Stimulated activated CD8-positive, alpha-beta memory T cell treated with anti-CD3 and anti-CD28 coated beads, Interleukin-4, amount 100 ng/mL, for 4 hours (primary cell): ENCODE results near the gene RPLP1.
"Not testable (repeated sequence)": the region's sequence is repeated elsewhere in the genome, so short reads cannot be mapped to it uniquely, and the experiment has no call there.

Source experiments
- DNase-seq, 2 donors: peaks; one replicate each; pipeline ENCODE4 v3.0.0-alpha.2; 2020; ENCODE audit warnings: low read depth in 2 of 2, low spot score in 1 of 2

The RPLP1 gene

DNA sequence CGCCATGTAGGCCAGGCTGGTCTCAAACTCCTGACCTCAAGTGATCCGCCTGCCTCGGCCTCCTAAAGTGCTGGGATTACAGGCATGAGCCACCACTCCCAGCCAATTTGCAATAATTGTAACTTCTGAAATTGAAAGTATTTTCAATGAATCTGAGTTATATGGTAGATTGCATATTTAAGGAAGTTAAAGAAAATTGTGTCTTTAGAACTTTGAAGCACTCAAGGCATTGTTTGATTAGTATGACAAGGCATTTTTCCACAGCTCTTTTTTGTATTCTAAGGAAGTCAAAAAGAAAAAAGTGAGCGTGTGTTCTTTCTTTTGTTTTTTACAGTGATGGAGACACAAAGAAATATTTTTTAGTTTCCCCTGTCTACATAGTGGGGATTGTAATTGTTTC is 15.7 kb upstream of the RPLP1 start:
- DNase-seq: no peak

DNA sequence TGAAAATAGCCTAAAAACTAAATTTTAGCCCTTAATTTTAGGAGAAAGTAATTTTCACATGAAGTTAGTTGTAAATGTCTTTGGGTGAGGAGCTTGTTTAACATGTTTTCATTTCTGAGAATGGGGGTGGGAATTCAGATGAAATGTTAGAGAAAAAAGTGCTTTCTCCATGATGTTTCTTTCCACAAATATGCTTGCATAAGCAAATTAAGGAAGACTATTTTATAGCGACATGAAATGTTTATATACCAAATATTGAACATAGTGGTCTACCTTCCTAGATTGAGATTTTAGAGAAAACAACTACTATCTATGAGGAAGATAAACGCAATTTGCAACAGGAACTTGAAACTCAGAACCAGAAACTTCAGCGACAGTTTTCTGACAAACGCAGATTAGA is 13.0 kb upstream of the RPLP1 start:
- no peak for DNase-seq

DNA sequence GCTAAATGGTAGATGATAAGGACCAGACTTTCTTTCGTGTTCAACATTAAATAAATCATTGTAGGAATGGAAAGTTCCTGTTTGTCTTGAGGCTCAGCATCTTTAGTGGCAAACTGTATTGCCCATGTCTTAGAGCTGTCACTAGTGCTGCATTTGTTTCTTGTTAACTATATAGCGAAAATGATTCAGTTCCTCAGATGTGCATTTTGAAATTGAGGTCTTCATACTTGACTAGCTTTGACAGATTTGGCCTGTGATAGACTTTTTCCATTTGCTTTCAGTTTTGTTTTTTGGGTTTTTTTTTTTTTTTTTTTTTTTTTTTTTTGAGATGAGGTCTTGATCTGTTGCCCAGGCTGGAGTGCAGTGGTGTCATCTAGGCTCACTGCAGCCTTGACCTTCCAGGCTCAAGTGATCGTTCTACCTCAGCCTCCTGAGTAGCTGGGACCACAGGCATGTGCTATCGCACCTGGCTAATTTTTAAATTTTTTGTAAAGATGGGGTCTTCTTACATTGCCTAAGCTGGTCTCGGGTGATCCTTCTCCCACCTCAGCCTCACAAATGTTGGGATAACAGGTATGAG is 9.5 kb upstream of the RPLP1 start:
- no peak for DNase-seq

DNA sequence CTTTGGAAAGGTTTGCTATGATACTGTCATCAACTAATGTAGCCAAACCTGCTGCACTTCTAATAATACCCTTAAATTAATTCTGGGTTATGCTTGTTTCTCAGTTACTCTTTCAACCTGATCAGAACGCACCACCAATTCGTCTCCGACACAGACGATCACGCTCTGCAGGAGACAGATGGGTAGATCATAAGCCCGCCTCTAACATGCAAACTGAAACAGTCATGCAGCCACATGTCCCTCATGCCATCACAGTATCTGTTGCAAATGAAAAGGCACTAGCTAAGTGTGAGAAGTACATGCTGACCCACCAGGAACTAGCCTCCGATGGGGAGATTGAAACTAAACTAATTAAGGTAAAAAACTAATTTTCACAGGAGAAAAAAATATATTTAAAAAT is 7.9 kb upstream of the RPLP1 start:
- no peak for DNase-seq

DNA sequence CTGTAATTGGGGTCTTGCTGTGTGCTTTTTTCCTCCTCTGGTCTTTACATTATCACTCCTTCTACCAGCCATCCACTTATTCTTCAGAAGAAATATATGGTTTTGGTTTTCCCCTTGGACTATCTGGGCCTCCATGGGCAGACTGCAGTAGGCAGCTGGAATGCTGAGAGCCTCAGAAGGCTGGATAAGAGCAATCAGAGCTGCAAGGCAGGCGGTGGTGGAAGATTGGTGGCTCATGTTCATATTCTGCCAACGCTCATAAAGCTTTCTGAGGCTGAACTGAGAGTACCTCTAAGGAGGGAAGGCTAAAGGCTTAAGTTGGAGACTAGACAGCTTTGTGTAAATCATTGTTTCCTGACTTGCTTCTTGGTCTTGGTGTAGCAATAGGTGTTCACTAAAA is 5.7 kb upstream of the RPLP1 start:
- DNase-seq: no peak

DNA sequence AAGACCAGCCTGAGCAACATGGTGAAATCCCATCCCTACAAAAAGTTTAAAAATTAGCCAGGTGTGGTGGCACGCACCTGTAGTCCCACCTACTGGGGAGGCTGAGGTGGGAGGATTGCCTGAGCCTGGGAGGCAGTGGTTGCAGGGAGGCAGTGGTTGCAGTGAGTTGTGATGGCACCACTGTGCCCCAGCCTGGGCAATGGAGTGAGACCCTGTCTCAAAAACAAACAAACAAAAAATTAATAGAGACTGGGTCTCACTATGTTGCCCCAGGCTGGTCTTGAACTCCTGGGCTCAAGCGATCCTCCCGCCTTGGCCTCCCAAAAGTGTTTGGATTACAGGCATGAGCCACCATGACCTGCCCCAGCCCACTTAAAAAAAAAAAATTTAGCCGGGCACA is 2.4 kb upstream of the RPLP1 start:
- not testable (repeated sequence) for DNase-seq

DNA sequence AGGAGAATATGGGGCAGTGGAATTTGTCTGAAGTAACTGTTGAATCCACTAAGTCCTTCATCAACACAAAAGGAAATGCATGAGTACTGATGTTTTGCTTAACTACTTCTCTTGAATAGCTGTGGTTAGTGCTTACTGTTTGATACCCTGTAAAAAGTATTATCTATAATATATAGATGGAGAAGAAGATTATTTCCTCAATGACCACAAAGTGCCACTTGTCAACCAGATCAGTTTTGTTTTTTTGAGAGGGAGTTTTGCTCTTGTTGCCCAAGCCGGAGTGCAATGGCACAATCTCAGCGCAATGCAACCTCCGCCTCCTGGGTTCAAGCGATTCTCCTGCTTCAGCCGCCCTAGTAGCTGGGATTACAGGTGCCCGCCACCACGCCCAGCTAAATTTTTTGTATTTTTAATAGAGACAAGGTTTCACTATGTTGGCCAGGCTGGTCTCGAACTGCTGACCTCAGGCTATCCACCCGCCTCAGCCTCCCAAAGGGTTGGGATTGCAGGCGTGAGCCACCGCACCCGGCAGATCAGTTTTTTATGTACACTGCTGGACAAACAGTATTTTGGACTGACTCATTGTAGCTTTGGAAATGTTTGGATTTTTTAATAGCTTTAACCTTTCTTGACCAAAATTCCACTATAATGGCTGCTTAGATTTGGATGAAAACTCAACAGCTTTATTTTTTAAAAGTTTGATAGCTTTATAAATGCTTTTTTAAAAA is 1.5 kb upstream of the RPLP1 start:
- DNase-seq: no peak

DNA sequence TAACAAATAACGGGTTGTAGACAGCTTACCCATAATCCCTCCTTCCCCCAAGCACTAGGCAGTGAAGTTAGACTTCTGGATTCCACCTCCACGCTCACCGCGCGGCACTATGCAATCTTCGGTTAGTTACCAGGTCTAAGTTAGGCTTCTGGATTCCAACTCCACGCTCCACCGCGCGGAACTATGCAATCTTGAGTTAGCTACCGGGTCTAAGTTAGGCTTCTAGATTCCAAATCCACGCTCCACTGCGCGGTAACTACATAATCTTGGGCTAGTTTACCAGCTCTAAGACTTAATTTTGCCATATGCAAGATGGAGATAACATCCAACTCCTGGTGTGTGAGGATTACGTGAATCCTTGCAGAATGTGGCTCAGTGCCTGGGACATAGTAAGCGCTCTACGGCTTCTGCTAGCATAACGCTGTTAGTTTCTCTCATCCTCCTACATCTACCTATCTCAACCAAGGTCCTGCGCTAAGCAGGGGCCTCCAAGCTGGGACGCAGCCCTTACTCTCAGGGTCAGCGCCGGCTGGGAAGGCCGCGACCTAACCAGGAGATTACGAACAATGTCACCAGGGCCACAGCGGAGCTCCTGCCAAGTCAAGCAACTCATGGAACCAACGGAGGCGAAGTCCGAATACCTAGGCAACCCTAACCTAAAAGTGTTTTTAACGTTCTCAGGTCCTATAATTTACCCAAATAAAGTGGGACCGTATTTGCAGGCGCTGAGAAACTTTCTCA is 497 bp upstream of the RPLP1 start:
- no peak for DNase-seq

DNA sequence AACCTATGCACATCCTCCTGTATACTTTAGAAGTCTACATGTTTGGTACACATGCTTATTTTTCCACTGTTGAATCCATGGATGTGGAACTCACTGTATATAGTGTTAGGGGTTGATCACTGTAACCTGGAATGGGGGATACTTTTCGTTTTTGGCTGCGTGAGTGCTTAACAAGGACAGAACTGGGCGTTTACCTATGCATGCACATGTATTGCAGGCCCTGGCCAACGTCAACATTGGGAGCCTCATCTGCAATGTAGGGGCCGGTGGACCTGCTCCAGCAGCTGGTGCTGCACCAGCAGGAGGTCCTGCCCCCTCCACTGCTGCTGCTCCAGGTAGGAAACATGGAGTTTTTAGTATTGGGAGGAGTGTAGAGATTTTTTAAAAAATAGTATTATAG is 2.3 kb downstream of the RPLP1 start:
- DNase-seq: no peak

DNA sequence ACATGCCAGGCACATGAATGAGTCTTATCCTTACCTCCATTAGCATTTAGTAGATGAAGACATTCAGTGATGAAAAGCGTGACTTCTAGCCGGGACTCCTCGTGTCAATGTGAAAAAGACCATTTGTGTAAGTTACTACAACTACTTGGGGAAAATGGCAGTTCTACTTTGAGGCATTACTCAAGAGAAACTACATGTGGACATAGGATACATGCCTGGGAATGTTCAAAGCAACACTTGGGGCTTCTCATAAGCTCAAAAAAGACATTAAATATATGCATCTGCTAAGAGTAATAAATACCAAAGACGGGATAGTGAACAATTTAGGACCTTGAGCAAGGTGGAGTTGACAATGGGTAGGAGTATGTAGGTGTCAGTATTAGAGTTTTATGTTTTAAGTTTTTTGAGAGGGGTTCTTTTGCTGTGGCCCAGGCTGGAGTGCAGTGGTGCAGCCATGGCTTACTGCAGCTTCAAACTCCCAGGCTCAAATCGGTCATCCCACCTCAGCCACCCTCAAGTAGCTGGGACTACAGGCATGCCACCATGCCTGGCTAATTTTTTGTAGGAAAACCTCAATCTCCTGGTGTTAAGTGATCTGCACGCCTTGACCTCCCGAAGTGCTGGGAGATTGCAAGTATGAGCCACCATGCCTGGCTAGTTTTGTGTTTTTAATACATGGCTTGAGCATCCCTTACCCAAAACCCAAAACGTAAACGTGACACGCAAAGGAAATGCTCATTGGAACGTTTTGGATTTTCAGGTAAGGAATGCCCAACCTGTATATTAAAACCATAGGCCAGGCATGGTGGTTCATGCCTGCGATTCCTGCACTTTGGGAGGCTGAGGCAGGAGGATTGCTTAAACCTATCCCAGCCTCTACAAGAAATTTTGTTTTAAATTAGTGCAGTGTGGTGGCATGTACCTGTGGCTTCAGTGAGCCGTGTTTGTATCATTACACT is 3.9 kb downstream of the RPLP1 start:
- DNase-seq: no peak

DNA sequence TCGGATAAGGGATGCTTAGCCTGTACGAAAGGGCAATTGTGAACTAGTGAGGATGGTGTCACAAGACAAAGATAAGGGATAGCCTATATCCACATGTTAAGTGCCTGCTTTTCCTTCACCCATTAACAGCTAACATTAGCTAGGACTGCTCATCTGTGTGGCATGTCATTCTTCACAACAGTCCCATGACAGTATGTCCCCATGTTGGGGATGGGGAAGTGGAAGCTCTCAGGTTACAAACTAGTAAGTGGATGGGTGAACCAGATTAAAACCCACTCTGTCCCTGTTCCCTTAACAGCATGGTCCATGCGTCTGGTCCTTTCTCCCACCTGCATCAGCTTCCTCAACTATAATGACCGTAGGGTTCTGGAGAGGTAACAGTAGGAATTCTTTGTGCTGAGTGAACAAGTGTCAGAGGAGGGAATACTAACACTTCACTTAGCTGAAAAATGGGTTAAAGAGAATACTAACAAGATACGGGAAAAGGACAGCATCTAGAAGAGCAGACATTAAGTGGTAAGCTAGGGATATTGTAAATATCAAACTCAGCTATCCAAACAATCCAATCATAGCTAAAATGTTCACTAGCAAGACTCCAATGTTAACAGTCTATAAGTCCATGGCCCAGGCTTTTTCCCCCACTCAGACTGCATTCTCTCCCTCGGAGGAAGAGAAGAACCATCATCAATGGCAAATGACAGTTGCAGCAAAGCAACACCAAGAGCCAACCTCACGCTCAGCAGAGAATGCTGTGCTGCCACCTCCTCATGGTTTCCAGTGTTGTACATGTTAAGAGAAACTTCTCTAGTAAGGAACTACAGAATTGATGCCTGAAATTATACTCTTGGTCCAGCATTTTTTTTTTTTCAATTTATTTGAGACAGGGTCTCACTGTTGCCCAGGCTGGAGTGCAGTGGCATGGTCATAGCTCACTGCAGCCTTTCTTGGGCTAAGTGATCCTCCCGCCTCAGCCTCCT is 5.0 kb downstream of the RPLP1 start:
- no peak for DNase-seq

DNA sequence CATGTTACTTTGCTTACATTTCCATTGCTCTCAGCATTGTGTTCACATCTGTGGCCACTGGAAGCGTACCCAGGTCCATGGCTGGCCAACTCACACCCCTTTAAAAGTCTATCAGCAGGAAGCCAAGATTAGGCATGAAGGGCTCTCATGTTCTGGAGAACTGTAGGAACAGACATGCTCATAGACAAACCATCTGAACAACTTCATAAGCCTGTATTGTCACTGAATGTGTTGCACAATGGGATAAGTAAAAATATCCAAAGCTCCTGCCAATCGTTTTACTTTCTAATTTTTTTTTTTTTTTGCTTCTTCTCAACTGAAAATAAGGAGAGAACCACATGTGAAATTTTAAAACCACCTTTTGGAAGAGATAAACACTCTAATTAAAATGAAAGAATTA is 6.4 kb downstream of the RPLP1 start:
- no peak for DNase-seq

DNA sequence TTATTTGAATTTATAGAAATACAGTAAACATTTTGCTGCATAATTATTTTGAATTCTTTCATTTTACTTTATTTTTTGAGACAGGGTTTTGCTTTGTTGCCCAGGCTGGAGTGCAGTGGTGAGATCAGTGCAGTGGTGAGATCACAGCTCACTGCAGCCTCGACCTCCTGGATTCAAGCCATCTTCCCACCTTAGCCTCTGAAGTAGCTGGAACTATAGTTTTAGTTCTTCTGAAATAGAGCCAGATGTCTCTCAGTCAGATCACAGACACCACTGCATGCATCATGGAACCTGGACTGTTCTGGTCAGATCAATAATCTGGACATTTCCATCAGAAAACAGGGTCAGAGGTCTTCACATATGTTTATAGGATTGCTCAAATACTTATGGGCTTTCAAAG is 7.9 kb downstream of the RPLP1 start:
- no peak for DNase-seq

DNA sequence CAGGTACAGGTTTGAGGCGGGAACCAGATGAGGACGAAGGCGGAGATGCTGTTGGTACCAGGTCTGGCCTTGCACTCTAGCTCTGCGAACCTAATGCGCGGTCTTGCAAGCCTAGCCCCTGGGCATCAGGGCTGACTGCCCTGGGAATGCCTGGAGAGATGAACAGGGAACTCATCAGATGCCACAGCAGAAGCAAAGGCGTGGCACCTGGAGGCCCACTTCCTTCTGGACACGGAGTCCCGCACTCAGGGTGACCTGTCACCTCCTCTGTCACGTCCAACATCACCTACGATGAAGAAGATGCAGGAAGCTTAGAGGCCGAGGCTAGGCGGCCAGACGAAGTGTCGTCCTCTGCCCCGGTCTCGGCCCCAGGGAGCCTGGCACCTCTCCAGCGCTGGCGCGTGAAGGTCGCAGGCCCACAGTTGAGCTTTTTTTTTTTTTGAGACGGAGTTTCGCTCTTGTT is 9.4 kb downstream of the RPLP1 start:
- DNase-seq: no peak

DNA sequence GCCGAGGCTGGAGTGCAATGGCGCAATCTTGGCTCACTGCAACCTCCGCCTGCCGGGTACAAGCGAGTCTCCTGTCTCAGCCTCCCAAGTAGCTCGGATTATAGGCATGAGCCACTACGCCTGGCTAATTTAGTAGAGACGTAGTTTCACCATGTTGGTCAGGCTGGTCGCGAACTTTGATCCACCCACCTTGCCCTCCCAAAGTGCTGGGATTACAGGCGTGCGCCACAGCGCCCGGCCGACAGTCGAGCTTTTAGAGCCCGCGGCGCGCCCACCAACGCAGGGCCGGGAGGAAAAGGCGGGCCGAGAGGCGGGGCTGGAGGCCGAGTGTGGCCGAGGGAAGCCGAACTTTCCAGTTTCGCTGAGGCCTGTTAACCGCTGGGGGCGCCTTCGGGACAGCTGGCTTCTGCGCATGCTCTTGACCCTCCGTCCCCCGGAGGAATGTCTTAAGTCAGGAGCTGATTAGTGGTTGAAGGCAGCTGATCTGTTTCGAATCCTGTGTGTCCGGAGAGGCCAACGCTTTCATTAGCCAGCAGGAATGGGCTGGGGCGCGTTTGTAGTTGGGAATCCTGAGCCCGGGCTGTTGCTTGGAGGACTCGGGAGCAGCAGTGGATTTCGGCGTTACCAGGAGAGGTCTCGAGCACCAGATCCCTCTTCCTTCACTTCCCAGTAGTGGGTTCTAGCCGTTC is 10.0 kb downstream of the RPLP1 start:
- DNase-seq: peak; percentile 84 to 87

DNA sequence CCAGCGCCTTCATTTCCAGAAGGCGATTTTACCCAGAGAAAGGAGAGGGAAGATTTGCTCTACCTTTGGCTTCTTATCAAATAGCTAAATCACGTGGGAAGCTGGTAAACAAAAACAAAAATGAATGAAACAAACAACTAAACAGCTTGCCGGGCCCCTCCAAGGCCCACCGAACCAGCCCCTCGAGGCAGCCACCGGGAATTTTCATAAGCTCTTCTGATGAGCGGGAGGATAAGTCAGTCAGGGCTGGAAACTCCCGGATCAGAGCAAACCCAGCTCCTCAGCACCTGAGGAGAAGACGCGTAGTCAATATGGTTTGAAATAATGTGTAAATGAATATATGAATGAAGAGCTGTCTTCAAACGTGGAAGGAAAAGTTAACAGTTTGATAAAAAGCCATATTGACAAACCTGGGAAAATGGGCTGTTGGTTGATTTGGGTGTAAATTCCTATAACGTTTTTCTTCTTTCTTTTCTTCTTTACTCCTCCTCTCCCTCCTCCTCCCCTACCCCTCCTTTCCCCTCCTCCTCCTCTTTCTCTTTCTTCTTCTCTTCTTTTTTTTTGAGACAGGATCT is 10.7 kb downstream of the RPLP1 start:
- no peak for DNase-seq

DNA sequence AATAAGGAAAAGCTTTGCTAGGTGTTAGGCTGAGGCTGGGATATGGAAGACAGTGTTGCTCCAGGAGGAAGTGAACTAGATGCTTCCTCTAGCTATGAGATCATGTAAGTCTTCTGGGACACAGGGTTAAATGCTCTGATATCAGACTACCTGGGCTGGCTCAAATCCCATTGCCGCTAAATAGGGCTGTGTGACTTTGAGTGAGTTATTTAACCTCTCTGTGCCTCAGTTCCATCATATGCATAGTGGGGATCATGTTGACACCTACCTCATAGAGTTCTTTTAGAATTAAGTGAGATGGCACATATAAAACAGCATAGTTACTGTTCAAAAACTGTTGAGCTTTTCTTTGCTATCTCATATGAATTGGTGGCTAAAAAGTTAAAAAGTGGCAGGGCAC is 12.6 kb downstream of the RPLP1 start:
- DNase-seq: no peak

DNA sequence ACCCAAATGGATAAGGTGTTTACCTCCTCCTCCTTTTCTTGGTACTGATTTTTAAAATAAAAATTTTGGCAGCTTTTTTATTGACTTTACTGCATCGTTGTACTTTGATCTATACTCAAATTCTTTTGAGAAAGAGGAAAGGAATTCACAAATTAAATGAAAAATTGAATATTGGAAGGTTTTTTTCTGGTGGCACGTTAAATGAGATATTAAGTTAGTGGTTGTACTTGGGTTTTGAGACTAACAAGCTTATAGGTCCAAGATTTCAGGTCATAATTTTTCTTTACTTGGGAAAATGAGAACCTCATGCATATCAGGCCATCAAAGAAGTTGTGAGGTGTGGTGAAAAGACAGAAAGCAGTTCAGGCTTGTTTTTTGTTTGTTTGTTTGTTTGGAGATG is 14.1 kb downstream of the RPLP1 start:
- no peak for DNase-seq

DNA sequence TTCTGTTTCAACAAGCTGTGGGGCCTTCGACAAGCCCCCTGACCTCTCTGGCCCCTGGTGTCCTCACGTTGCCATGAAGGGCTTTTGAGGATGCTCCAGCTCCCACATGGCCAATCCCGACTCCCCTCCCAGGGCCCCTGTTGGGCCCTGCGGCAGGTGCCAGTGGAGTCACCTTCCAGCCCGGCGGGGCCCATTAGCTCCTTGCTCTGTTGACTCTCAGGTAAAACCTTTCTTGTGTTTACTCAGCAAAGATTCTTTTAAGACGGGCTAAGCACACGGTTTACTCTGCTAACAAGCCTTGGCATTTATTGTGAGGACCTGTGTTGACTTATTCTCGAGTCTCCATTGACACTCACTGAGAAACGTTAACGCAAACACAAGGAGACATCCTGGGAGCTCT is 15.0 kb downstream of the RPLP1 start:
- no peak for DNase-seq
